GM19372 (cell line): ENCODE measurements around the gene SAPCD2.

Source experiments
- ATAC-seq: cut with Tn5 transposase; IDR thresholded peaks from one replicate; pipeline ENCODE4 v1.9.1; 2021; ENCODE audit warnings: mild to moderate bottlenecking, low read depth, moderate library complexity; ENCODE audit not compliant: unreplicated experiment

The SAPCD2 gene

GRCh38 chr9:137020771-137021567 lies 49.4 kb downstream of the SAPCD2 start:
- ATAC-seq = no peak

GRCh38 chr9:137019891-137020683 lies 50.3 kb downstream of the SAPCD2 start:
- ATAC-seq = no peak

GRCh38 chr9:137018761-137019559 lies 51.4 kb downstream of the SAPCD2 start:
- ATAC-seq = no peak

- no peak for ATAC-seq
These were observed 52.4 kb downstream of the SAPCD2 start for GRCh38 chr9:137017791-137018497.

- no peak for ATAC-seq
These were observed 53.3 kb downstream of the SAPCD2 start for GRCh38 chr9:137017071-137017470.

- no peak for ATAC-seq
These were observed 53.9 kb downstream of the SAPCD2 start for GRCh38 chr9:137016436-137016835.

GRCh38 chr9:137015976-137016375 lies 54.4 kb downstream of the SAPCD2 start:
- ATAC-seq = no peak

- no peak for ATAC-seq
These were observed 54.8 kb downstream of the SAPCD2 start for GRCh38 chr9:137015540-137015930.

- no peak for ATAC-seq
These were observed 55.4 kb downstream of the SAPCD2 start for GRCh38 chr9:137014776-137015539.

GRCh38 chr9:137014166-137014565 lies 56.2 kb downstream of the SAPCD2 start:
- ATAC-seq = no peak

- no peak for ATAC-seq
These were observed 56.8 kb downstream of the SAPCD2 start for GRCh38 chr9:137013571-137013940.

- no peak for ATAC-seq
These were observed 57.4 kb downstream of the SAPCD2 start for GRCh38 chr9:137012694-137013570.
